IPS DF 6.9 (cell line): ENCODE results near the gene SCARF1.

Experiments used
- DNase-seq: peaks from one replicate; pipeline ENCODE4 v3.0.0-alpha.2; 2013; ENCODE audit warnings: low read depth, low spot score
- H3K27ac ChIP-seq: one replicate; pipeline ENCODE4 v1.5.1; 2013; ENCODE audit warnings: low read length, control low read depth
- H3K27me3 ChIP-seq: 2 replicates; pipeline ENCODE4 v1.6.1; 2013; ENCODE audit warnings: mild to moderate bottlenecking, low read length; ENCODE audit not compliant: control insufficient read depth, insufficient read depth
- H3K36me3 ChIP-seq: 2 replicates; pipeline ENCODE4 v1.6.1; 2013; ENCODE audit warnings: low read length; ENCODE audit not compliant: control insufficient read depth, insufficient read depth
- H3K4me1 ChIP-seq: 2 replicates; pipeline ENCODE4 v1.6.1; 2013; ENCODE audit warnings: low read length; ENCODE audit not compliant: control insufficient read depth, insufficient read depth
- H3K4me3 ChIP-seq: 2 replicates; pipeline ENCODE4 v1.5.1; 2013; ENCODE audit warnings: mild to moderate bottlenecking, low read length
- H3K9me3 ChIP-seq: 2 replicates; pipeline ENCODE4 v1.6.1; 2013; ENCODE audit warnings: low read length, inconsistent platforms; ENCODE audit not compliant: control insufficient read depth, insufficient read depth
- WGBS: extraction: QIAGEN DNeasy Blood & Tissue Kit; methylation state at CpG from one replicate; pipeline ENCODE4 v1.1.7; 2013; ENCODE audit warnings: mixed read lengths, missing lambda C conversion rate; ENCODE audit not compliant: insufficient read length, insufficient coverage; 5-methylcytosine and 5-hydroxymethylcytosine counted together

Gene SCARF1

DNA sequence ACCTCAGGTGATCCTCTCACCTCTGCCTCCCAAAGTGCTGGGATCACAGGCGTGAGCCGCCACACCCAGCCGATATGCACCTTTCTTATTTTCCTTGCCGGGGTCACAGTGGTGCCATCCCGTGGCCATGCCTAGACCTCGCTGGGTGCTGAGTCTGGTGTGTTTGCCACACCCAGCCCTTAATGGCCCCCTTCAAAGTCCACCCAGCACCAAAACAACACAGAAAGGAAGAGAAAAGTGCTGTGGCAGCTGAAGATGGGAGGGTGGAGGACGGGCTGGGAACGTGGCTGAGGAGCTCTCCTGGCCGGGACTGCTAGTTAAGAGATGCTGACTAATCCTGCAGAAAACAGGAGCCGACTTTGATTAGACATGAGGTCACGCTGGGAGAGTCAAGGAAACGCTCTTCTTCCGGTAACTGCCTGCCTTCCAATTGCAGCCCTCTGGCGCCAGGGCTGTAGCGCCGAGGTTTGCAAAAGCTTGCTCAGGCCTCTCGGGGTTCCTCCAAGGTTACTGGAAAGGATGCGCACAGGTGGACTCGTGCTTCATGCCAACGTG lies 27.8 kb downstream of the SCARF1 start:
- DNase-seq: no peak
- Histone ChIP-seq H3K36me3 (no peaks in the 10 kb centered on the region), H3K4me3 (no peak overlapping the region), H3K4me1 (0 out of 2 replicates have a peak, but pooled peaks cover 1% of the 10 kb centered on the region), H3K9me3 (no peaks in the 10 kb centered on the region), H3K27ac (no peak overlapping the region), H3K27me3 (no peaks in the 10 kb centered on the region)
- WGBS: no CpG with 5 or more reads among the region's 20 CpGs

DNA sequence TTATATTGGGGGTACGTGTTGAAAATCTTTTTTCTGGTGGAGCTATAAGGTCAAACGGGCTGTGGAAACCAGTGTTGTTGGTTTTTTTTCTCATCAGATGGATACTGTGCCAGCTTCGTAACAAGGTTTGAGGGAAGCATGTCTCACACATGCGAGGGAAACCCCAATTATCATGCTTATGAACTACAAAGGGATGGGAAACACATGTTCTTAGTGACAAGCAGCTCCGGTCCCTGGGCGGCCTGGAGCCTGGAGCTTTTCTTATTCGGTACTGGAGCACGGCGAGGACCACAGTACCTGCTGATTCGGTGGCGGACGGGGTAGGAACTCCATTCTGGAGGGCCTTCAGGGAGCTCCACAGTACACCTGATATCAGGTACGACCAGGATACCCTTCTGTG lies 29.4 kb downstream of the SCARF1 start:
- Histone ChIP-seq H3K4me1 (no peaks in the 10 kb centered on the region), H3K27ac (no peak overlapping the region), H3K9me3 (no peaks in the 10 kb centered on the region), H3K36me3 (no peaks in the 10 kb centered on the region), H3K27me3 (no peaks in the 10 kb centered on the region), H3K4me3 (no peak overlapping the region)
- no peak for DNase-seq
- no CpG with 5 or more reads among the region's 13 CpGs for WGBS

DNA sequence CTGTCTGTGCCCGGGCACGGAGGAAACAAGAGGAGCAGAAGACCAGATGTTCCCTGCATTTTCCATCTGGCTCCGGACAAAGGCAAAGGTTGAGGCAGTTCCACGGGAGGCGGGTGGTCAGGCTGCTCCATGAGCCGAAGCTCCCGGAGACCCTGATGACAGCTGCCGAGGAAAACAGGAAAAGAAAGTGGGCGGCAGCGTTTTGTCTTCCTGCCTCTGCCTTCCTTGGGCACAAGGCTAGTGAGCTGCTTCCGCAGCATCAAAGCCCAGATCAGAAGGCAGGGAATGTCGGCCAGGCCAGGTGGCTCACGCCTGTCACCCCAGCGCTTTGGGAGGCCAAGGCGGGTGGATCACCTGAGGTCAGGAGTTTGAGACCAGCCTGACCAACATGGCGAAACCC lies 33.1 kb downstream of the SCARF1 start:
- no peaks in the 10 kb centered on the region for H3K4me1 ChIP-seq
- H3K36me3 ChIP-seq: no peaks in the 10 kb centered on the region
- H3K9me3 ChIP-seq: no peaks in the 10 kb centered on the region
- H3K27me3 ChIP-seq: no peaks in the 10 kb centered on the region
- H3K27ac ChIP-seq: no peak overlapping the region
- DNase-seq: no peak
- WGBS: no CpG with 5 or more reads among the region's 16 CpGs
- H3K4me3 ChIP-seq: no peak overlapping the region

DNA sequence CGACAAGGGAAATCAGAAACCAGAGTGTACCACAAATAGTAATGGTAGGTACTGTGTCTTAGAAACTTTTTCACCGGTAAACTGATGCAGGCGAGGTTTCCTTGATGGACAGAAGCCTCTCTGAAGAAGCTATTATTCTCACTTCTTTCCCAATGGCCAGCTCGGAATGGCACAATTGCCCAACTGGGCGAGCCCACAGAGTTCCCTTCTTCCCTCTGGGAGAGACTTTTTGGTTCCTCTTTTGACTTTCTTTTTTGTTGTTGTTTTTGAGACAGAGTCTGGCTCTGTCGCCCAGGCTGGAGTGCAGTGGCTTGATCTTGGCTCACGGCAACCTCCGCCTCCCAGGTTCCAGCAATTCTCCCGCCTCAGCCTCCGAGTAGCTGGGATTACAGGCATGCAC lies 33.8 kb downstream of the SCARF1 start:
- H3K27me3 ChIP-seq: no peaks in the 10 kb centered on the region
- no peak overlapping the region for H3K27ac ChIP-seq
- no peak overlapping the region for H3K4me3 ChIP-seq
- no peak for DNase-seq
- WGBS: no CpG with 5 or more reads among the region's 10 CpGs
- H3K36me3 ChIP-seq: no peaks in the 10 kb centered on the region
- no peaks in the 10 kb centered on the region for H3K9me3 ChIP-seq
- H3K4me1 ChIP-seq: no peaks in the 10 kb centered on the region

DNA sequence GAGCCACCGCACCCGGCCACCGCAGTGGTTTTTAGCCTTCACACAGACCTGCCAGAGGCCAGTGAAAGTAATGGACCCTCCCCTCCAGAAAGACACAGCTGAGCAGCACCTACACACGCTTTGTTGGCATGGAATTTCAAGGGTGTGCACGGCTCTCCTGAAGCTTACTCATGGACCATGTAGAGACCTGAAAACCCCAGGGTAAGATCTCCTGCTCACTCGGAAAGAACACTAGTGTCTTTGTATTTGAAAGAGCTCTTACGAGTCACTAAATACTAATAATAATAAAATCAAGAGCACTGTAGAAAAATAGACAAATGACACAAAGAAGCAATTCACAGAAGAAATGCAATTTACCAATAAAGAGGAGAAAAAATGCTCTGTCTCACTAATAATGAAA lies 36.9 kb downstream of the SCARF1 start:
- Histone ChIP-seq H3K4me1 (peaks cover 7% of the 10 kb centered on the region), H3K36me3 (no peaks in the 10 kb centered on the region), H3K9me3 (no peaks in the 10 kb centered on the region), H3K4me3 (no peak overlapping the region), H3K27ac (no peak overlapping the region), H3K27me3 (no peaks in the 10 kb centered on the region)
- no CpG with 5 or more reads among the region's 7 CpGs for WGBS
- DNase-seq: no peak

DNA sequence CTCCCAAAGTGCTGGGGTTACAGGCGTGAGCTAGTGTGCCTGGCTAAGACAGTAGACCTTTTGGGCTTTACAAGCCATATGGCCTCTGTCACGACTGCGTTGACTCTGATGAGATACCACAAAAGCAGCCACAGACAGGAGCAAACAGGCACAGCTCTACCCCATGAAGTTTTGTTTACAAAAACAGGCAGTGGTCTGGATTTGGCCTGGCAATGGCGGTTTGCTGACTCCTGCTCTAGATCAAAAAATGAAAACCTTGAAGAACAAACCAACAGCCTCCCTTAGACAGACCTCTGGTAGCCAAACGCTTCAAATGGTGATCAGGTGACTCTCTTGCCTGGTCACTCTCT lies 37.6 kb downstream of the SCARF1 start:
- no peak for DNase-seq
- Histone ChIP-seq H3K36me3 (no peaks in the 10 kb centered on the region), H3K27me3 (no peaks in the 10 kb centered on the region), H3K9me3 (no peaks in the 10 kb centered on the region), H3K4me3 (no peak overlapping the region), H3K4me1 (peaks cover 7% of the 10 kb centered on the region), H3K27ac (no peak overlapping the region)
- no CpG with 5 or more reads among the region's 5 CpGs for WGBS

DNA sequence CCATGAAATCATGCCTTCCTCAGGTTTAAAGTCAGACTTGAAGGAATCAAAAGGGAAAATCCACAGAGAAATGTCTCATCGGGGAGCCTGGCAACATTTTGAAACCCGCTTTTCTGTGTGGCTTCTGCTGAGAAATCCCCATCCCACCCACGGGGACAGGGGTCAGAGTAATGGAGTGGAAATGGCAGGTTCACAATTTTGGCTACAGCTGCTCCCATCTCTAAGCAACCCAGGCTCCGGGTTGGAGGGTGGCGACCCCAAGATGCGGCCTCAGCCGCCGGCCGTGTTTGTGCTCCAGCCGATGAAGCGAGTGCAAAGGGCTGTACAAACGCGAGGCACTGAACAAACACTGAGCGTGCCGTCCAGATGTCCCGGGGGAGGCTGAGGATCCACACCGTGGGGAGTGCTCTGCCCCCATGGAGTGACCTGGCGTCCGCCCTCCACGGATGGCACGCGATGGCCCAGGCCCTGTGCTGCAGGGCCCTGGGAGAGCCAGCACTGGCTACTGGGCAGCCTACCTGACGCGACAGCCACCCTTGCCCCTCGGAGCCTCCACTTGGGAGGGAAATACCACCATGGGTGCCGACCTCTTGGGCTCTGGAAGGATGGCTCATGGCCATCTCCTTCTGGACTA lies 39.1 kb downstream of the SCARF1 start:
- H3K27me3 ChIP-seq: no peaks in the 10 kb centered on the region
- H3K4me1 ChIP-seq: peaks cover 7% of the 10 kb centered on the region
- no CpG with 5 or more reads among the region's 26 CpGs for WGBS
- DNase-seq: no peak
- H3K36me3 ChIP-seq: no peaks in the 10 kb centered on the region
- H3K9me3 ChIP-seq: no peaks in the 10 kb centered on the region
- no peak overlapping the region for H3K27ac ChIP-seq
- H3K4me3 ChIP-seq: no peak overlapping the region

DNA sequence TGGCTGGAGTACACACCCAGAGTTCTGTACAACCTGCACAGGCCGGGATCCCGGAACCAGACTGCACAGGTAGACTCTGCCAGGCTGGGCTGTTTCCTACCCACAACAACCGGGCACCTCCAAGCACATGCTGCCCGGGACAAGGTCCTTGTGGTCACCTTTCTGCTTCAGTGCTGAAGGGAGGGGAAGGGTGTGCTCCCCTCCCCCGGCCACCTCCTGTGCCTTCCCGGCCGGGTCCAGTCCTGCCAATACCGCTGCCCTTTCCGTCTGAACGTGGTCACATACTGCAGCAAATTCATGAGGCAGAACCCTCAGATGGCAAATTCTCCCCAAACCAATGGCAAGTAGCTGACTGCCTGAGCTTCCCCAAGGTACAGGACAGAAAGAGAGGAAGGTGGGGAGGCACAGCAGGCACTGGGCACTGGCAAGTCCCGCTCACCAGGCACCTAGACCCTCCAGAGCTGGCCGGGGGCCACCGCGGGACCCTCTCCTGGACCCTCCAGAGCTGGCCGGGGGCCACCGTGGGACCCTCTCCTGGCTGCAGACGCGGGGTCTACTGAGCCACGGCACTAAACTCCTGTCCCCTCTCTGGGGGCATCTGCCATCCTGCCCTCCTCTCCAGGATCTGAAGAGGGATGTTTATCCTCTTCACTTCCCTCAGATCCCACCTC lies 39.7 kb downstream of the SCARF1 start:
- Histone ChIP-seq H3K9me3 (no peaks in the 10 kb centered on the region), H3K36me3 (no peaks in the 10 kb centered on the region), H3K27ac (no peak overlapping the region), H3K4me3 (no peak overlapping the region), H3K27me3 (no peaks in the 10 kb centered on the region), H3K4me1 (peaks cover 7% of the 10 kb centered on the region)
- DNase-seq: no peak
- WGBS: no CpG with 5 or more reads among the region's 19 CpGs

DNA sequence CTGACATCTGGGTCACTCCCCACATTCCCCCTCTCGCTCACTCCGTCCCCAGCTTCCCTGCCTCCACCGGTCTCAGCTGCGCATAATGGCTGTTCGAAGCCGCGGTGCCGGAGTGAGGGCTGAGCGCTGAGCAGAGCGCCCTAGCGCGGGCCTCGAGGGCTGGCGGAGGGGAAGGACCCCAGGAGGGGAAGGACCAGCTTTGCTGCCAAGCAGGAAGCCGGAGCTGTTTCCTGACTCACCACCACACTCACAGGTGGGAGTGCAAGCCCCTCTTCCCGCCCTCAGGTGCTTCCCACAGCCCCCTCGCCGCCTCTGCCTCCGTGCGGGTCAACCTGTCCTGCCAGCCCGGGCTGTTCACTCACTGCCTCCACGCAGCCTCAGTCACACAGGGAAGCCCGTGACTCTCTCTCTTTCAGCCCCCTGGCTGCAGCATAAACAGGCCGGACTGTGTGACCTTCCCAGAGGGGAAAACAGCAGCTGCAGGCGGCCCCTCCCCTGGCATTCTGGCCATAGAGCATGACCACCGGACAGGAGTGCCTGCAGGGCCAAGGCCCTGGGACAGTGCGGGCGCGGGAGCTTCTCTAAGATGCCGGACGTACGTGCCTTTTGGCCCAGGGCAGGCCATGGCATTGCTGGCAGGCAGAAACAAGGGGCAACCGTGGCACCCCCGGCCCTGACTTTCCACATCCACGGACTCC lies 40.6 kb downstream of the SCARF1 start:
- Histone ChIP-seq H3K9me3 (no peaks in the 10 kb centered on the region), H3K27me3 (no peaks in the 10 kb centered on the region), H3K36me3 (no peaks in the 10 kb centered on the region), H3K4me1 (peaks cover 7% of the 10 kb centered on the region), H3K27ac (no peak overlapping the region), H3K4me3 (no peak overlapping the region)
- WGBS: no CpG with 5 or more reads among the region's 35 CpGs
- no peak for DNase-seq

DNA sequence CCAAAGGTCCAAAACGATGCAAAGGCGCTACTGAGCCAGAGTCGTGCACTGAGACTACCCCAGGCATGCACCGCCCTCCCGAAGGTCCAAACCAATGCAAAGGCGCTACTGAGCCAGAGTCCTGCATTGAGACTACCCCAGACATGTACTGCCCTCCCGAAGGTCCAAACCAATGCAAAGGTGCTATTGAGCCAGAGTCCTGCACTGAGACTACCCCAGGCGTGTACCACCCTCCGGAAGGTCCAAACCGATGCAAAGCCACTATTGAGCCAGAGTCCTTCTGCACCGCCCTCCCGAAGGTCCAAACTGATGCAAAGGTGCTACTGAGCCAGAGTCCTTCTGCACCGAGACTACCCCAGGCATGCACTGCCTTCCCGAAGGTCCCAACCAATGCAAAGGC lies 44.0 kb downstream of the SCARF1 start:
- Histone ChIP-seq H3K4me1 (peaks cover 7% of the 10 kb centered on the region), H3K36me3 (no peaks in the 10 kb centered on the region), H3K4me3 (no peak overlapping the region), H3K27ac (no peak overlapping the region), H3K27me3 (no peaks in the 10 kb centered on the region), H3K9me3 (no peaks in the 10 kb centered on the region)
- no CpG with 5 or more reads among the region's 14 CpGs for WGBS
- no peak for DNase-seq
